ENCODE data around the gene SETD3. TPM values are rescaled to one million over a fixed set of nuclear protein-coding genes. Genes with fewer than 3 reads are reported as not detected.
A peak's percentile ranks its signal among the peaks of the same experiment; 100 is the strongest.

SETD3 gene
- total and polyA plus RNA-seq, 5 donors from 2014 or later = 26.5 to 38.1 (median 35.0) TPM

- Histone ChIP-seq H3K27ac (ENCODE audit: insufficient read depth, low read length, poor library complexity, severe bottlenecking) (no peak overlapping the region), H3K9me3 (ENCODE audit: control insufficient read depth in 2 of 2, low read length in 2 of 2) (no peaks in the 10 kb centered on the region), H3K36me3 (ENCODE audit: control insufficient read depth, insufficient read depth, low read length) (peaks cover 54% of the 10 kb centered on the region), H3K4me3 (ENCODE audit: low read depth, low read length) (no peak overlapping the region), H3K27me3 (ENCODE audit: control insufficient read depth, insufficient read depth, low read length) (no peaks in the 10 kb centered on the region), H3K4me1 (ENCODE audit: control insufficient read depth, insufficient read depth, low read length, poor library complexity, severe bottlenecking) (no peaks in the 10 kb centered on the region)
- no peak for DNase-seq
- peaks cover 66% of the 10 kb centered on the region for H3K36me3 Mint-ChIP-seq
- H3K27me3 Mint-ChIP-seq = no peaks in the 10 kb centered on the region
- H3K27ac Mint-ChIP-seq = peak overlapping the region; percentile 37 to 84 (median 76)
- no peaks in the 10 kb centered on the region for H3K9me3 Mint-ChIP-seq
- no peak overlapping the region for H3K4me3 Mint-ChIP-seq
- no peak for ATAC-seq (ENCODE audit: low read depth in 2 of 2)
- H3K4me1 Mint-ChIP-seq = peaks cover 3 to 11% (median 4%) of the 10 kb centered on the region in 4 donors
Measured at GRCh38 chr14:99402285-99402648, 78.4 kb downstream of the SETD3 start.

DNA sequence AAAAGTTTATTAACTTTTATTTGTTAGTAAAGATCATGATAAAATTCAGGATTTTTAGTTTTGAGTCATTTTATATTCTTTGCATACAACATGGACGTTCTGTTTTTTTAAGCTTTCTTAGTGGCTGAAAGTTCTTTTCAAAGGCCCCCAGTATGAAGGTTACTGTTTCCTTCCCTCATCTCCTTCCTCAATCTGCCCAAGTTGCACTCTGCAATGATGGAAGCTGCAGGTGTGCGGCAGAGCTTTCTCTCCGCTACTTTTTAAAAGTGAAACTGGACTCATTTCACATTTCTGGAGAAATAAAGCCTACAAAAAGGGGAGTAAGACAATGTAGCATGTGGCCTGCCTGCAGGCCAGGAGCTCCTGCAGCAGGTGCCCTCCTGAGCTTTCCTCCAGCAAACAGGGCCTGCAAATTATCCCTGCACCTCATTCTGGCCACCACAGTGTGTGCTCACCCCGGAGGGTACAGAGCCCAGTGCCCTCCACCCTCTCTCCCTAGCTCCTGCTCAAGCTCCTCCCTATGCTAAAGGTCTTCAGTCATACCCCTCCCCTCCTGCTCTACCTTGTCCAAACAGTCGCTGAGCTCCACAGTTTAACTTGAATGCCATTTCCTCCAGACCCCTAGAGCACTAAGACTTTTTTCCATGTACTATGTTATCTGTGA lies 78.9 kb downstream of the SETD3 start:
- Histone ChIP-seq H3K36me3 (ENCODE audit: control insufficient read depth, insufficient read depth, low read length) (peaks cover 57% of the 10 kb centered on the region), H3K27ac (ENCODE audit: insufficient read depth, low read length, poor library complexity, severe bottlenecking) (no peak overlapping the region), H3K27me3 (ENCODE audit: control insufficient read depth, insufficient read depth, low read length) (no peaks in the 10 kb centered on the region), H3K4me3 (ENCODE audit: low read depth, low read length) (no peak overlapping the region), H3K4me1 (ENCODE audit: control insufficient read depth, insufficient read depth, low read length, poor library complexity, severe bottlenecking) (no peaks in the 10 kb centered on the region), H3K9me3 (ENCODE audit: control insufficient read depth in 2 of 2, low read length in 2 of 2) (no peaks in the 10 kb centered on the region)
- Mint-ChIP-seq H3K36me3 (peaks cover 63% of the 10 kb centered on the region), H3K4me1 (peaks cover 3 to 11% (median 4%) of the 10 kb centered on the region in 4 donors), H3K4me3 (no peak overlapping the region), H3K9me3 (no peaks in the 10 kb centered on the region), H3K27me3 (no peaks in the 10 kb centered on the region), H3K27ac (peak overlapping the region in 2 of 3 donors; percentile 37 to 76)
- ATAC-seq (ENCODE audit: low read depth in 2 of 2) = no peak
- DNase-seq = no peak

DNA sequence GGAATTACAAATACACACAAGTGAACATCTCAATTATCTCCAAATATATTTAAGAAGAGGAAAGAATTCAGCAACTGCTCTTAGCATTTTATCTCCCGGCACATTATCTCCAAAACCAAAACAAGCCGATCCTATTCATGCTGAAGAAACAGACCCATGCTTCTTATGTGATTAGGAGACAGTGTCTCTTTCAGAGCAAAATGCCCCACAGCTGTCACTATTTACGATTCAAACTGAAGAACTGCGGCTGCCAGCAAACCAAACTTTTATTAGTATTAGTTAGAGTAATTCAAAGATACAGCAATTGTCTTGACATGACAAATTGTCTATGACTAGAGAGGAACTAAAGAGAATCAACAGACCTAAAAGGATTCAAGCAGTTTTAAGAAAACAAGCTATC lies 79.4 kb downstream of the SETD3 start:
- DNase-seq (no peak), ATAC-seq (ENCODE audit: low read depth in 2 of 2) (no peak)
- peaks cover 57% of the 10 kb centered on the region for H3K36me3 Mint-ChIP-seq
- no peaks in the 10 kb centered on the region for H3K4me1 ChIP-seq (ENCODE audit: control insufficient read depth, insufficient read depth, low read length, poor library complexity, severe bottlenecking)
- H3K4me3 Mint-ChIP-seq = no peak overlapping the region
- no peaks in the 10 kb centered on the region for H3K27me3 Mint-ChIP-seq
- H3K9me3 ChIP-seq (ENCODE audit: control insufficient read depth in 2 of 2, low read length in 2 of 2) = no peaks in the 10 kb centered on the region
- peaks cover 3 to 11% (median 4%) of the 10 kb centered on the region in 4 donors for H3K4me1 Mint-ChIP-seq
- H3K27ac Mint-ChIP-seq = peak overlapping the region in 1 of 3 donors; percentile 76
- no peak overlapping the region for H3K4me3 ChIP-seq (ENCODE audit: low read depth, low read length)
- peaks cover 57% of the 10 kb centered on the region for H3K36me3 ChIP-seq (ENCODE audit: control insufficient read depth, insufficient read depth, low read length)
- H3K27me3 ChIP-seq (ENCODE audit: control insufficient read depth, insufficient read depth, low read length) = no peaks in the 10 kb centered on the region
- H3K9me3 Mint-ChIP-seq = no peaks in the 10 kb centered on the region
- H3K27ac ChIP-seq (ENCODE audit: insufficient read depth, low read length, poor library complexity, severe bottlenecking) = no peak overlapping the region

DNA sequence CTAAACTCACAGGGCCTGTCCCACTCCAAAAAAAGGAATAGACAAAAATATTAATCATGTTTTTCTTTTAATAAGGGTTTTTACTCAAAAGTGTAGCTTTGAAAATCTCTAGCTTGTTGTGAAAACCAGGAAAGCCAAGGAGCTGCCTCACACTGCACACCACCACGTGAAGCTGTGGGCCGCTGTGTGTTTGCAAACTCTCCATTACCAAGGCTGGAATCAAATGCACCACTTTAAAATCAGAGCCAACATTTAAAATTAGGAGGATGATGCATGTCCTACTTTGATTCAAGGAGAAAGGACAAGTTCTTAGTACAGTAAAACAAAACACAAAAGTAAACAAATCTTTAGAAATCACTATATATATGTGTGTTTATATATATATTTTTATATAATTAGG lies 83.0 kb downstream of the SETD3 start:
- no peaks in the 10 kb centered on the region for H3K9me3 Mint-ChIP-seq
- no peak overlapping the region for H3K27ac Mint-ChIP-seq
- ATAC-seq (ENCODE audit: low read depth in 2 of 2) = no peak

GRCh38 chr14:99395909-99396530 lies 84.6 kb downstream of the SETD3 start:
- peaks cover 0 to 6% (median under 1%) of the 10 kb centered on the region in 4 donors for H3K4me1 Mint-ChIP-seq
- H3K36me3 ChIP-seq (ENCODE audit: control insufficient read depth, insufficient read depth, low read length) = peaks cover 36% of the 10 kb centered on the region
- no peaks in the 10 kb centered on the region for H3K27me3 Mint-ChIP-seq
- peak overlapping the region in 2 of 3 donors; percentile 49 to 83 for H3K27ac Mint-ChIP-seq
- H3K9me3 Mint-ChIP-seq = no peaks in the 10 kb centered on the region
- peak in 1 of 3 donors; percentile 16 for DNase-seq
- no peaks in the 10 kb centered on the region for H3K9me3 ChIP-seq (ENCODE audit: control insufficient read depth in 2 of 2, low read length in 2 of 2)
- H3K27ac ChIP-seq (ENCODE audit: insufficient read depth, low read length, poor library complexity, severe bottlenecking) = no peak overlapping the region
- peak in 1 of 2 donors; percentile 52 for ATAC-seq (ENCODE audit: low read depth in 2 of 2)
- no peaks in the 10 kb centered on the region for H3K4me1 ChIP-seq (ENCODE audit: control insufficient read depth, insufficient read depth, low read length, poor library complexity, severe bottlenecking)
- no peak overlapping the region for H3K4me3 Mint-ChIP-seq
- H3K4me3 ChIP-seq (ENCODE audit: low read depth, low read length) = no peak overlapping the region
- H3K36me3 Mint-ChIP-seq = peaks cover 25% of the 10 kb centered on the region
- no peaks in the 10 kb centered on the region for H3K27me3 ChIP-seq (ENCODE audit: control insufficient read depth, insufficient read depth, low read length)

More for the DNA sequence above, 83.0 kb downstream of the SETD3 start:
- no peaks in the 10 kb centered on the region for H3K27me3 Mint-ChIP-seq
- H3K4me3 Mint-ChIP-seq = no peak overlapping the region
- Histone ChIP-seq H3K27ac (ENCODE audit: insufficient read depth, low read length, poor library complexity, severe bottlenecking) (no peak overlapping the region), H3K4me3 (ENCODE audit: low read depth, low read length) (no peak overlapping the region), H3K4me1 (ENCODE audit: control insufficient read depth, insufficient read depth, low read length, poor library complexity, severe bottlenecking) (no peaks in the 10 kb centered on the region), H3K36me3 (ENCODE audit: control insufficient read depth, insufficient read depth, low read length) (peaks cover 37% of the 10 kb centered on the region), H3K9me3 (ENCODE audit: control insufficient read depth in 2 of 2, low read length in 2 of 2) (no peaks in the 10 kb centered on the region), H3K27me3 (ENCODE audit: control insufficient read depth, insufficient read depth, low read length) (no peaks in the 10 kb centered on the region)
- peaks cover 0 to 10% (median 7%) of the 10 kb centered on the region in 4 donors for H3K4me1 Mint-ChIP-seq
- DNase-seq = no peak
- H3K36me3 Mint-ChIP-seq = peaks cover 35% of the 10 kb centered on the region

DNA sequence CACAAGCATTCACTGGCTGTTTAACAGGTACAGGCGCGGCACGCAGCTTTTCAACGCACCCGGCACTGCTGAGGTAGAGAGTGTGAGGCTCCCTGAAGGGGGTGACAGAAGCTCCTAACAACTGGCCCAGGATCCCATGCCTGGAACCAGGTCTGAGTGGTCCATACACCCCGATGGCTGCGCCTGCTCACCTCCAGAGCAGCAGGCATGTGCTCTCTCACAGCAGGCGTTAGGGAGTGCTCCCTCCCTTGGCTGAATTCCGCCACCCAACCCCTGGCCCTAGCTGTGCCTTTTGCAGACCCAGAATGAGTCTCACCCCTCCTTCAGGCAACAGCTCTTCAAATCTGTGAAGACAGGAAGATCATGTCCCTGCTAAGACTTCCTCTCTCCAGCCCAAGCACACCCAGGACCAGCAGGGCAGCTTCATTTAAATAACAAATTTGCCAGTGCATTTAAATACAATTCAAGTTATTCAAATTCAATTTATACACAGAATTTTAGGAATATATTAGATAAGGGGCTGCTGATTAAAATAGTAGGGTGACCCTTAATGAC lies 86.0 kb downstream of the SETD3 start:
- Histone ChIP-seq H3K9me3 (ENCODE audit: control insufficient read depth in 2 of 2, low read length in 2 of 2) (no peaks in the 10 kb centered on the region), H3K27ac (ENCODE audit: insufficient read depth, low read length, poor library complexity, severe bottlenecking) (no peak overlapping the region), H3K36me3 (ENCODE audit: control insufficient read depth, insufficient read depth, low read length) (peaks cover 26% of the 10 kb centered on the region), H3K4me3 (ENCODE audit: low read depth, low read length) (no peak overlapping the region), H3K27me3 (ENCODE audit: control insufficient read depth, insufficient read depth, low read length) (no peaks in the 10 kb centered on the region), H3K4me1 (ENCODE audit: control insufficient read depth, insufficient read depth, low read length, poor library complexity, severe bottlenecking) (no peaks in the 10 kb centered on the region)
- no peak for DNase-seq
- Mint-ChIP-seq H3K4me1 (peaks cover 0 to 12% (median 2%) of the 10 kb centered on the region in 4 donors), H3K27ac (peak overlapping the region in 2 of 3 donors; percentile 15 to 49), H3K4me3 (no peak overlapping the region), H3K27me3 (no peaks in the 10 kb centered on the region), H3K9me3 (no peaks in the 10 kb centered on the region), H3K36me3 (peaks cover 16% of the 10 kb centered on the region)
- no peak for ATAC-seq (ENCODE audit: low read depth in 2 of 2)

GRCh38 chr14:99393059-99393655 lies 87.5 kb downstream of the SETD3 start:
- H3K27me3 Mint-ChIP-seq = no peaks in the 10 kb centered on the region
- no peaks in the 10 kb centered on the region for H3K9me3 Mint-ChIP-seq
- H3K4me3 Mint-ChIP-seq = no peak overlapping the region
- H3K27me3 ChIP-seq (ENCODE audit: control insufficient read depth, insufficient read depth, low read length) = no peaks in the 10 kb centered on the region
- no peak overlapping the region for H3K4me3 ChIP-seq (ENCODE audit: low read depth, low read length)
- DNase-seq (peak in 2 of 3 donors; percentile 14 to 43), ATAC-seq (ENCODE audit: low read depth in 2 of 2) (peak in 1 of 2 donors; percentile 47)
- H3K36me3 ChIP-seq (ENCODE audit: control insufficient read depth, insufficient read depth, low read length) = peaks cover 12% of the 10 kb centered on the region
- H3K4me1 Mint-ChIP-seq = peaks cover 0 to 12% (median 4%) of the 10 kb centered on the region in 4 donors
- H3K27ac ChIP-seq (ENCODE audit: insufficient read depth, low read length, poor library complexity, severe bottlenecking) = no peak overlapping the region
- peaks cover 5% of the 10 kb centered on the region for H3K36me3 Mint-ChIP-seq
- no peaks in the 10 kb centered on the region for H3K9me3 ChIP-seq (ENCODE audit: control insufficient read depth in 2 of 2, low read length in 2 of 2)
- no peaks in the 10 kb centered on the region for H3K4me1 ChIP-seq (ENCODE audit: control insufficient read depth, insufficient read depth, low read length, poor library complexity, severe bottlenecking)
- H3K27ac Mint-ChIP-seq = no peak overlapping the region

All from CD4-positive, CD25-positive, alpha-beta regulatory T cell (primary cell).